GM15510 (cell line): ENCODE data around the gene KLK7.

ENCODE experiments used
- POLR2A ChIP-seq: IDR thresholded peaks from 3 replicates; pipeline ENCODE4 v1.6.1; 2011; ENCODE audit warnings: borderline replicate concordance; ENCODE audit not compliant: insufficient read length; ENCODE audit errors: extremely low read depth

The KLK7 gene

DNA sequence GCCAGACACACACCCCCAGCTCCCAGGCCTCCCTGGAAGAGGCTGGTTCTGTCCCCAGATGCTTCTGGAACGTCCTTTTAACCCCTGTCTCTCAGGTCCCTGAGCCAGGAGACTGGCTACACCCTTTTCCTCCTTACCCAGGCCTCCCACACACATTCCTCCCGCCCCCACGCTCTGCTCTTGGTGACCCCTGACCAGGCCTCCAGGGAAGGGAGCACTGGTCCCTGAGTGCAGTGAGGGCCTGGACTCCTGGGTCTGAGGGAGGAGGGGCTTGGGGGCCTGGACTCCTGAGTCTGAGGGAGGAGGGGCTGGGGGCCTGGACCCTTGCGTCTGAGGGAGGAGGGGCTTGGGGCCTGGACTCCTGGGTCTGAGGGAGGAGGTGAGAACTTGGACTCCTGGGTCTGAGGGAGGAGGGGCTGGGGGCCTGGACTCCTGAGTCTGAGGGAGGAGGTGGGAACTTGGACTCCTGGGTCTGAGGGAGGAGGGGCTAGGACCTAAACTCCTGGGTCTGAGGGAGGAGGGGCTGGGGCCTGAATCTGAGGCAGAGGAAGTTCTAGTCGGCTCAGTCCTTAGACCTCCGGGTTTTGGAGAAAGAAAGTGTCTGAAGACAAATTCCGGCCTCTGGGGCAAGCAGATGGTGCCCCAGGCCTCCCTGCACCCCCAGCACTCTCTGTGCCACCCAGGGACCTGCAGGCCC, 14.9 kb downstream of the KLK7 start:
- no peak for TF ChIP-seq POLR2A

GRCh38 chr19:50967929-50968715, 15.6 kb downstream of the KLK7 start:
- TF ChIP-seq POLR2A, result no peak

- no peak for TF ChIP-seq POLR2A
These were observed 19.5 kb downstream of the KLK7 start for GRCh38 chr19:50964266-50964665.

- TF ChIP-seq POLR2A, result no peak
These were observed 20.3 kb downstream of the KLK7 start for GRCh38 chr19:50963381-50963780.

GRCh38 chr19:50962245-50962644, 21.5 kb downstream of the KLK7 start:
- no peak for TF ChIP-seq POLR2A

- TF ChIP-seq POLR2A, result no peak
These were observed 23.8 kb downstream of the KLK7 start for GRCh38 chr19:50959731-50960500.

DNA sequence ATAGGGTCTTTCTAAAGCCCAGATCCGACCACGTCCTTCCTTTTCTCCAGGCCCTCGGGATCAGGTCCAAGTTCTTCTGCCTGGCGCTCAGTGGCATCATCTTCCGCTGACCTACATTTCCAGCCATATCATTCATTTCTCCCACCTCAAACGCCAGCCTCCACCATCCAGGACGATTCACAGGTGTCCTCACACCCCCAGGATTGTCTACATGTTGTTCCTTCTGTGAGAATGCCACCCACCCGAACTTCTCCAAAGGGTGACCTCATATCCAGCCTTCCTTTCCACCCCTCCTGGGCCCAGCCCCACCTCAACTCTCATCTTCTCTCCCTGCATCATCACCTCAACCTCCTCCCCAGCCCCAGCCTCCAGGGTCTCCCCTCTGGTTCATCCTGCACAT, 26.1 kb downstream of the KLK7 start:
- no peak for TF ChIP-seq POLR2A

DNA sequence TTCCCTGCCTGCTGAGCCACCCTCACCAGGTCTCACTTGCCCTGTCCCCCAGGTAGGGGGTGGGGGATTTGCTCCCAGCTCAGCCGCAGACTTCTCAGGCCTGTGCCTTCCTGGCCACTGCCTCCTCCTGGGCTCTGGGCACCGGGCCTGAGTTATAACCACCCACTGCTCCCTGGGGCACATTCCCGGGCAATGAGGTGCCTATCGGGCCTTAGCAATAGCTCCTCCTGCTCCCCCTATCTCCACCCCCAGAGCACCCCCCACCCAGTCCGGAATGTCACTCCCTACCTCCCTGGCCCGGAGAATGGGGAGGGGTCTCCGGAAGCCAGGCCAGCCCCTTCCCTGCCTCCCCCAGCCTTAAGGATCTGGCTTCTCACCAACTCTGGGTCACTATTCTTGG, 30.8 kb downstream of the KLK7 start, which contains the start of gene KLK5:
KLK5 (minus strand) TSS at position 129 of the 400 bp plus-strand sequence. CDS start 381 bp downstream, outside the sequence.
- TF ChIP-seq POLR2A, result no peak

DNA sequence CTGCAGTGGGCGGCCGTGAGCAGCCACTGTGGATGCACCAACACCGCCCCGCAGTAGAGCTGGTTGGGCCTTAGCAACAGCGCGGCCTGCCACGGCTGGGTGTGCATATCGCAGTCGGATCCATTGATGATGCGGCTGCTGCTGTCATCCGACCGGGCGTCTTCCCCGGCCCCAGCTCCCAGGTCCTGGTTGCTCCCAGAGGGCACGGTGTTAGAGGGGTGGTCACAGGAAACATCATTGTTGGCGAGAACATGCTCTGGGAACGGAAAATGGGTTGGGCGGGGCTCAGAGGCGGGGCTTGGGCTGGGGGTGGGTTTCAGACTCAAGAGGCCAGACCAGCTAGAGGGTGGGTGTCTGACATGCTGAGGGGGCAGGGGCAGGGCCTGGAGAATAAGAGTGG, 33.9 kb downstream of the KLK7 start:
- no peak for TF ChIP-seq POLR2A

DNA sequence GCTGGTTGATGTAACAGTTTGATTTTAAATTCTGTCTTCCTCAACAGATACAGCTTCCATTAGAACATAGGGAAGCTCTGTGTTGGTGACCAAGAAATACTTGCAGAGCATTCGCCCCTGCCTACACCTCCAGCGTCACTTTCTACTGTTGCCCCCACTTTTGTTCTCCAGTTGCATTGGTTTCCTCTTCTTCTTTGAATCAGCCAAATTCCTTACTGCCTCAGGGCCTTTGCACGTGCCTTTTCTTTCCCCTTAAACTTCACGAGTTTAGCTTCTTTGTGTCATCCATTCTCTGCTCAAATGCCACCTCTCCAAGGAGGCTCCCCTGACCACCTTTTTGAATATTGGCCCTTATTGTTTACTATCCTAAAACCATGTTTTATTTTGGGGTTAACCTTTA, 36.6 kb downstream of the KLK7 start:
- no peak for TF ChIP-seq POLR2A

- no peak for TF ChIP-seq POLR2A
These were observed 38.9 kb downstream of the KLK7 start for GRCh38 chr19:50944795-50945194.

DNA sequence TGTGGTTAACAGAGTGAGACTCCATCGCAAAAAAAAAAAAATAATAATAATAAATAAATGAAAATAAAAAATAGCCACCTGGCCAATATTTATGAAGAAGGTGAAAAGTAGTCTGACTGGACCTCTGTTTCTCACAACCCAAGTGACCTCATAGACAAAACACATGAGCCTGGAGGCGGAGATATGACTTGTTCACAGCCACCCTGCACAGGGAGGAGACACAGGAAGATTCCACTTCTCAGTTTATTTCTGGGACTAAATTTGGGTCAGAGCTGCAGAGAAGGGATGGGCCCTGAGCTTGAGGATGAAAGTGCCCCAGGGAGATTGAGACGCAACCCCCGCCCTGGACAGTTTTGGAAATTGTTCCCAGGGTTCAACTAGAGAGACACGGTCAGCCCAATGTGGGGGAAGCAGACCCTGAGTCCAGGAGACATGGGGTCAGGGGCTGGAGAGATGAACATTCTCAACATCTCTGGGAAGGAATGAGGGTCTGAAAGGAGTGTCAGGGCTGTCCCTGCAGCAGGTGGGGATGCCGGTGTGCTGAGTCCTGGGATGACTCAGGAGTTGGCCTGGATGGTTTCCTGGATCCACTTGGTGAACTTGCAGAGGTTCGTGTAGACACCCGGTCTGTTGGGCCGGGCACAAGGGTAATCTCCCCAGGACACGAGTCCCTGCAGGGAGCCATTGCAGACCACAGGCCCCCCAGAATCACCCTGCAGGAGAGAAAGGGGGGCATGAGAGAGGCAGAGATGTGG, 40.5 kb downstream of the KLK7 start:
- no peak for TF ChIP-seq POLR2A

GRCh38 chr19:50939596-50939995, 44.1 kb downstream of the KLK7 start:
- TF ChIP-seq POLR2A, result no peak

DNA sequence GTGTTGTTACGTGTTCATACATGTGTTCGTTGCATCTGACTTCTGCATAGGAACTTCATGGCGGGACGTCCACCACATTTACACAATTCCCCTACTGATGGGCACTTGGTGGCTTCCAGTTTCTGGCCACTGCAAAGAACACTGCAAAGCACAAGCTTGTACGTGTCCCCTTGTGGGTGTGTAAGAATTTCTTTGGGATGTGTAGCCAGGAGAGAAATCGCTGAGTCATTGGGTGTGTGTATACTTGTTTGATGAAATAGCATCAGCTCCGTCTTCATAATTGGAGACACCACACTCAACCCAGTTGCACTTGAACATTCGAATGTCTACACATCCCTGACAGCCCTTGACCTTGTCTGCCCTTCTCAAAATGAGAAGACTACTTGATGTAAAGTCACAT, 50.1 kb downstream of the KLK7 start:
- no peak for TF ChIP-seq POLR2A
